ENCODE data around the gene TUBA8.

DNA sequence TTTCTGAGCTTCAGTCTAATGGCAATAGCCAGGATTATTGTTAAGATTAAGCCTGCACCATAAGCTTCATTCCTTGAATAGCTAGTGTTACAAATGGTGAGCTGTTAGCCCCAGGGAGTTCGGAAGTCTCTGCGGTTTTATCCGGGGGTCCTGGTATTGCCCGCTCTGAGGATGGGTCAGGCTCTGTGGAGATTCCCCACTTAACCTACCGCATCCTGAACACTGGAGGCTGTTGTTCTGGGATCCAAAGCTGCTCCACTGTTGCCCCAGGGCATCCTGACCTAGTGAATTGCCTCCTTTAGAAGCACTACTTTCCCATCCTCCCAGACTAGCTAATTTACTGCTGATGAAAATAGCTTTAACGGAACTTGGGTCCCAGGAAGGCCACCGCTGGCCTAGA is 47.3 kb upstream of the TUBA8 start:
- TF ChIP-seq, protein P1, sequence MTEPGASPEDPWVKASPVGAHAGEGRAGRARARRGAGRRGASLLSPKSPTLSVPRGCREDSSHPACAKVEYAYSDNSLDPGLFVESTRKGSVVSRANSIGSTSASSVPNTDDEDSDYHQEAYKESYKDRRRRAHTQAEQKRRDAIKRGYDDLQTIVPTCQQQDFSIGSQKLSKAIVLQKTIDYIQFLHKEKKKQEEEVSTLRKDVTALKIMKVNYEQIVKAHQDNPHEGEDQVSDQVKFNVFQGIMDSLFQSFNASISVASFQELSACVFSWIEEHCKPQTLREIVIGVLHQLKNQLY (CRISPR knock-in tag; IDR thresholded peaks at IDR 0.05): no peak
- no peak for TF ChIP-seq JUN (CRISPR knock-in tag; IDR thresholded peaks at IDR 0.05)
- TF ChIP-seq SMAD4 (CRISPR knock-in tag; IDR thresholded peaks at IDR 0.05): no peak
